ENCODE results near the gene LTB4R.

DNA sequence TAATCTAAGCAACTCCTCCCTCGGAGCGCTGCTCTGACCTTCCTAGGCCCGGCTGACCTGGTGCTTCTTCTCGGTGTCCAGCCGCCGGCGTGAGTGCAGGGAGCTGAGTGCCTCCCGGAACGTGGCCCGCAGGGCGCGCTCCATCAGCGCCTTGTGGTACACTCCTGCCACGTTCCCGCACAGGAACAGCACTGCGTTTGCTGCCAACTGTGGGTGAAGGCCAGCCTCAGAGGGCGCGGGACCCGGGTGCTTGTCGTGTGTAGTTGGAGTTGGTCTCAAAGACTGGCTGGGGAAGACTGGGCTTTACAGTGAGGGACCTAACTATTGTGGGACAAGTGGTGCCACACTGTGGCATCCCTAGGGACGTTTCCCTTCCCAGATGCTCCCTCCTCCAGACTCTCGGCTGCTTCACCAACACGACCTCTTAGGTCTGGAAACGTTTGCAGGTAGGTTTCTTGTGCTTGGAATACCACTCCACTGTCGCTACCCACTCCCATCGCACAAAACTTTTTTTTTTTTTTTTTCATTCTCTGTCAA lies 20.5 kb downstream of the LTB4R start:
- TF ChIP-seq, protein P1, sequence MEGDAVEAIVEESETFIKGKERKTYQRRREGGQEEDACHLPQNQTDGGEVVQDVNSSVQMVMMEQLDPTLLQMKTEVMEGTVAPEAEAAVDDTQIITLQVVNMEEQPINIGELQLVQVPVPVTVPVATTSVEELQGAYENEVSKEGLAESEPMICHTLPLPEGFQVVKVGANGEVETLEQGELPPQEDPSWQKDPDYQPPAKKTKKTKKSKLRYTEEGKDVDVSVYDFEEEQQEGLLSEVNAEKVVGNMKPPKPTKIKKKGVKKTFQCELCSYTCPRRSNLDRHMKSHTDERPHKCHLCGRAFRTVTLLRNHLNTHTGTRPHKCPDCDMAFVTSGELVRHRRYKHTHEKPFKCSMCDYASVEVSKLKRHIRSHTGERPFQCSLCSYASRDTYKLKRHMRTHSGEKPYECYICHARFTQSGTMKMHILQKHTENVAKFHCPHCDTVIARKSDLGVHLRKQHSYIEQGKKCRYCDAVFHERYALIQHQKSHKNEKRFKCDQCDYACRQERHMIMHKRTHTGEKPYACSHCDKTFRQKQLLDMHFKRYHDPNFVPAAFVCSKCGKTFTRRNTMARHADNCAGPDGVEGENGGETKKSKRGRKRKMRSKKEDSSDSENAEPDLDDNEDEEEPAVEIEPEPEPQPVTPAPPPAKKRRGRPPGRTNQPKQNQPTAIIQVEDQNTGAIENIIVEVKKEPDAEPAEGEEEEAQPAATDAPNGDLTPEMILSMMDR (conservative IDR thresholded peaks at IDR 0.05): no peak
- TF ChIP-seq ZFX (IDR thresholded peaks at IDR 0.05): no peak

All from C4-2B (cell line).